ENCODE measurements around the gene WDR73. TPM values are rescaled to one million over a fixed set of nuclear protein-coding genes. Genes with fewer than 3 reads are reported as not detected.

Gene WDR73
- total RNA-seq, 4 donors from 2014 or later, result 12.7 to 37.4 (median 26.5) TPM

DNA sequence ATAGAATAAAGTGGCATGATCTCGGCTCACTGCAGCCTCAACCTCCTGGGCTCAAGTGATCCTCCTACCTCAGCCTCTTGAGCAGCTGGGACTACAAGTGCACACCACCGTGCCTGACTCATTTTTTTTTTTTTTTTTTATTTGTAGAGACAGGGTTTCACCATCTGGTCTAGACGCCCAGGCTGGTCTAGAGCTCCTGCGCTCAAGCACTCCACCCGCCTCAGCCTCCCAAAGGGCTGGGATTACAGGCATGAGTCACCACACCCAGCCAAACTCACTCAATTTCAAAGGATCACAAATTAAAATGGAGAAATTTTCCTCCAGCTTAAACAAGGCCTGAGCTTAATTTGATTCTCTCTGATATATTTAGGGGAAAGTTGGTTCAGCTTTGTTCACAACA lies 31.2 kb upstream of the WDR73 start:
- Histone ChIP-seq H3K4me1 (no peaks in the 10 kb centered on the region), H3K9me3 (no peaks in the 10 kb centered on the region), H3K4me3 (no peak overlapping the region), H3K36me3 (peaks cover 0 to 42% (median 12%) of the 10 kb centered on the region in 4 donors), H3K27me3 (no peaks in the 10 kb centered on the region), H3K27ac (no peak overlapping the region)
- in situ Hi-C loops (cut with MboI; ENCODE audit: low pct_ligation_motif_present in 1 of 4, low pct_unique_long_range_greater_than_20kb in 1 of 4, low sequenced_read_pairs in 3 of 4) (no loop called here), intact Hi-C loops (cut with DNase I; ENCODE audit: low total_unique reads) (no loop called here)
- TF ChIP-seq POLR2A (IDR thresholded peaks at IDR 0.05) (no peak), EP300 (IDR thresholded peaks at IDR 0.05; ENCODE audit: low read depth) (no peak), POLR2AphosphoS5 (IDR thresholded peaks at IDR 0.05) (no peak)
- TF ChIP-seq, protein P1, sequence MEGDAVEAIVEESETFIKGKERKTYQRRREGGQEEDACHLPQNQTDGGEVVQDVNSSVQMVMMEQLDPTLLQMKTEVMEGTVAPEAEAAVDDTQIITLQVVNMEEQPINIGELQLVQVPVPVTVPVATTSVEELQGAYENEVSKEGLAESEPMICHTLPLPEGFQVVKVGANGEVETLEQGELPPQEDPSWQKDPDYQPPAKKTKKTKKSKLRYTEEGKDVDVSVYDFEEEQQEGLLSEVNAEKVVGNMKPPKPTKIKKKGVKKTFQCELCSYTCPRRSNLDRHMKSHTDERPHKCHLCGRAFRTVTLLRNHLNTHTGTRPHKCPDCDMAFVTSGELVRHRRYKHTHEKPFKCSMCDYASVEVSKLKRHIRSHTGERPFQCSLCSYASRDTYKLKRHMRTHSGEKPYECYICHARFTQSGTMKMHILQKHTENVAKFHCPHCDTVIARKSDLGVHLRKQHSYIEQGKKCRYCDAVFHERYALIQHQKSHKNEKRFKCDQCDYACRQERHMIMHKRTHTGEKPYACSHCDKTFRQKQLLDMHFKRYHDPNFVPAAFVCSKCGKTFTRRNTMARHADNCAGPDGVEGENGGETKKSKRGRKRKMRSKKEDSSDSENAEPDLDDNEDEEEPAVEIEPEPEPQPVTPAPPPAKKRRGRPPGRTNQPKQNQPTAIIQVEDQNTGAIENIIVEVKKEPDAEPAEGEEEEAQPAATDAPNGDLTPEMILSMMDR (IDR thresholded peaks at IDR 0.05), result no peak
- 62 to 71% methylated on average over 2 to 5 of the region's 5 CpGs for WGBS, 2 donors (ENCODE audit: low coverage in 1 of 2)
- DNase-seq, result peak; percentile 13

DNA sequence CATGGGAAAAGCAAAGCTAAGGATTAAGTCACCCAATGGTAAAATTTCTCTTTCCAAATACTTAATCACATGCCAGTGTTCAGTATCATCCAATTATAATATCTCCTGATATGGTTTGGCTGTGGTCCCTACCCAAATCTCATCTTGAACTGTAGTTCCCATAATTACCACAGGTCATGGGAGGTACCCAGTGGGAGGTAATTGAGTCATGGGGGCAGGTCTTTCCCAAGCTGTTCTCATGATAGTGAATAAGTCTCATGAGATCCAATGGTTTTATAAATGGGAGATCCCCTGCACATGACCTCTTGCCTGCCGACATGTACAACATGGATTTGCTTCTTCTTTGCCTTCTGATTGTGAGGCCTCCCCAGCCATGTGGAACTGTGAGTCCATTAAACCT lies 30.0 kb upstream of the WDR73 start:
- 44 to 57% methylated on average over 1 of the region's 1 CpG for WGBS, 2 donors (ENCODE audit: low coverage in 1 of 2)
- intact Hi-C loops (cut with DNase I; ENCODE audit: low total_unique reads) (no loop called here), in situ Hi-C loops (cut with MboI; ENCODE audit: low pct_ligation_motif_present in 1 of 4, low pct_unique_long_range_greater_than_20kb in 1 of 4, low sequenced_read_pairs in 3 of 4) (no loop called here)
- TF ChIP-seq EP300 (IDR thresholded peaks at IDR 0.05; ENCODE audit: low read depth) (no peak), POLR2AphosphoS5 (IDR thresholded peaks at IDR 0.05) (no peak), POLR2A (IDR thresholded peaks at IDR 0.05) (no peak)
- TF ChIP-seq, protein P1 (IDR thresholded peaks at IDR 0.05), result no peak
- no peak overlapping the region for H3K4me3 ChIP-seq
- H3K27ac ChIP-seq, result no peak overlapping the region
- no peak for DNase-seq
- H3K9me3 ChIP-seq, result no peaks in the 10 kb centered on the region
- H3K4me1 ChIP-seq, result no peaks in the 10 kb centered on the region
- H3K27me3 ChIP-seq, result no peaks in the 10 kb centered on the region
- peaks cover 0 to 37% (median 11%) of the 10 kb centered on the region in 4 donors for H3K36me3 ChIP-seq

DNA sequence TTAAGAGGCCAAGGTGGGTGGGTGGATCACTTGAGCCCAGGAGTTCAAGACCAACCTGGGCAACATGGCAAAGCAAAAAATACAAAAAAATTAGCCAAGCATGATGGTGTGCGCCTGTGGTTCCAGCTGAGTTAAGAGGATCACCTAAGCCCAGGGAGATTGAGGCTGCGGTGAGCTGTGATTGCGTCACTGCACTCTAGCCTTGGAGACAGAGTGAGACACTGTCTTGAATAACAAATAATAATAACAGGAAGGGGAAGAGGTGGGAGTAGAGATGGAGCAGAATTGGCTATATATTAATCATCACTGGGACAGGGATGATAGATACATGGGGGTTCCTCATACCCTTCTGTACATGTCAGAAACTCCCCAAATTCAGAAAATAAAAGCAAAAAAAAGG lies 27.7 kb upstream of the WDR73 start:
- no peaks in the 10 kb centered on the region for H3K9me3 ChIP-seq
- in situ Hi-C loops (cut with MboI; ENCODE audit: low pct_ligation_motif_present in 1 of 4, low pct_unique_long_range_greater_than_20kb in 1 of 4, low sequenced_read_pairs in 3 of 4) (no loop called here), intact Hi-C loops (cut with DNase I; ENCODE audit: low total_unique reads) (no loop called here)
- no peak overlapping the region for H3K4me3 ChIP-seq
- no peaks in the 10 kb centered on the region for H3K27me3 ChIP-seq
- DNase-seq, result no peak
- H3K27ac ChIP-seq, result no peak overlapping the region
- TF ChIP-seq, protein P1 (IDR thresholded peaks at IDR 0.05), result no peak
- TF ChIP-seq POLR2A (IDR thresholded peaks at IDR 0.05), result no peak
- TF ChIP-seq EP300 (IDR thresholded peaks at IDR 0.05; ENCODE audit: low read depth), result no peak
- no peak for TF ChIP-seq POLR2AphosphoS5 (IDR thresholded peaks at IDR 0.05)
- peaks cover 0 to 38% (median 7%) of the 10 kb centered on the region in 4 donors for H3K36me3 ChIP-seq
- 60 to 81% methylated on average over 1 to 3 of the region's 3 CpGs for WGBS, 2 donors (ENCODE audit: low coverage in 1 of 2)
- H3K4me1 ChIP-seq, result no peaks in the 10 kb centered on the region

DNA sequence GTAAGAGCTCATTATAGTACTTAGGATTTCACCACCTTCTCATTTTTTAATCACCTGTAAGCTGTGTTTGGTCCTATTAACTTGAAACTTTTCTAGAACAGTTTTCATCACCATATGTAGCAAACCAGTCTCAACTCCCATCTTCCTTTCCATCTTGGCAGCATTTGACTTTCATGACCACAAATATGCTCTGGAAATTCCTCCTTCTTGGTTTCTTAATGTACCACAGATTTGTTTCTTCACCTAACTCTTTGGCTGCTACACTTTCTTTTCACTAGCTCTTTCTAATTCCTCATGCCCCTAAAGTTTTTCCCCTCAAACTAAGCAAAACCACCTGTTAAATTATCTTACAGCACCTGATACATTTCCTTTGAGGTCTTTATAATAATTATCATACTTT lies 17.1 kb upstream of the WDR73 start:
- in situ Hi-C loops (cut with MboI; ENCODE audit: low pct_ligation_motif_present in 1 of 4, low pct_unique_long_range_greater_than_20kb in 1 of 4, low sequenced_read_pairs in 3 of 4), result loop anchor here in 1 of 4 donors (25.0 kb wide), 1 partner anchor 91 kb away; no protein-coding TSS in a partner anchor
- TF ChIP-seq, protein P1 (IDR thresholded peaks at IDR 0.05), result no peak
- TF ChIP-seq EP300 (IDR thresholded peaks at IDR 0.05; ENCODE audit: low read depth), result no peak
- TF ChIP-seq POLR2AphosphoS5 (IDR thresholded peaks at IDR 0.05), result no peak
- TF ChIP-seq POLR2A (IDR thresholded peaks at IDR 0.05), result no peak
- H3K4me3 ChIP-seq, result no peak overlapping the region
- peaks cover 0 to 40% (median 16%) of the 10 kb centered on the region in 4 donors for H3K36me3 ChIP-seq
- intact Hi-C loops (cut with DNase I; ENCODE audit: low total_unique reads), result no loop called here
- no peaks in the 10 kb centered on the region for H3K4me1 ChIP-seq
- no peak overlapping the region for H3K27ac ChIP-seq
- no peaks in the 10 kb centered on the region for H3K27me3 ChIP-seq
- H3K9me3 ChIP-seq, result no peaks in the 10 kb centered on the region
- no peak for DNase-seq
